ENCODE measurements around the gene C11orf58.

The C11orf58 gene

GRCh38 chr11:16801288-16801980 is 63.0 kb downstream of the C11orf58 start:
- no peak for DNase-seq (ENCODE audit: low read depth in 2 of 2)

GRCh38 chr11:16804104-16804947 is 65.9 kb downstream of the C11orf58 start:
- no peak for DNase-seq (ENCODE audit: low read depth in 2 of 2)

GRCh38 chr11:16805938-16806337 is 67.5 kb downstream of the C11orf58 start:
- DNase-seq (ENCODE audit: low read depth in 2 of 2), result no peak

GRCh38 chr11:16806791-16807190 is 68.3 kb downstream of the C11orf58 start:
- no peak for DNase-seq (ENCODE audit: low read depth in 2 of 2)

GRCh38 chr11:16807306-16807705 is 68.9 kb downstream of the C11orf58 start:
- no peak for DNase-seq (ENCODE audit: low read depth in 2 of 2)

All from stimulated activated CD4-positive, alpha-beta T cell treated with anti-CD3 and anti-CD28 coated beads, Interleukin-1b, Interleukin-23, amount 100 ng/mL, for 1 hour (primary cell).